Smooth muscle cell (in vitro differentiated cells): ENCODE measurements around the gene C4orf50. TPM values are rescaled to one million over a fixed set of nuclear protein-coding genes. Genes with fewer than 3 reads are reported as not detected.
"Not testable (repeated sequence)": the region's sequence is repeated elsewhere in the genome, so short reads cannot be mapped to it uniquely, and the experiment has no call there.

ENCODE experiments used
- DNase-seq: peaks from one replicate; lab custom pipeline; 2025; ENCODE audit not compliant: unreplicated experiment; lab: John Stamatoyannopoulos, UW
- H2AFZ ChIP-seq: fragments of 200-600 bp; sonication (generic); 2 replicates; pipeline ENCODE4 v1.6.0; 2016; ENCODE audit warnings: antibody characterized with exemption, low read depth, mild to moderate bottlenecking
- H3F3A ChIP-seq: fragments of 200-600 bp; sonication (generic); 2 replicates; pipeline ENCODE4 v1.6.0; 2017; ENCODE audit warnings: antibody characterized with exemption, low read depth
- H3K27ac ChIP-seq: fragments of 200-600 bp; sonication (generic); 2 replicates; pipeline ENCODE4 v1.5.1; 2016; ENCODE audit warnings: low read depth, mild to moderate bottlenecking
- H3K27me3 ChIP-seq: fragments of 200-600 bp; sonication (generic); 2 replicates; pipeline ENCODE4 v1.6.1; 2016; ENCODE audit warnings: low read depth, mild to moderate bottlenecking
- H3K36me3 ChIP-seq: fragments of 200-600 bp; sonication (generic); 2 replicates; pipeline ENCODE4 v1.5.1; 2016; ENCODE audit warnings: low read depth
- H3K4me1 ChIP-seq: fragments of 200-600 bp; sonication (generic); 2 replicates; pipeline ENCODE4 v1.5.1; 2016; ENCODE audit warnings: low read depth
- H3K4me2 ChIP-seq: fragments of 200-600 bp; sonication (generic); 2 replicates; pipeline ENCODE4 v1.6.0; 2016; ENCODE audit warnings: mild to moderate bottlenecking
- H3K4me3 ChIP-seq: fragments of 200-600 bp; sonication (generic); 2 replicates; pipeline ENCODE4 v1.5.1; 2016; ENCODE audit warnings: mild to moderate bottlenecking
- H3K79me2 ChIP-seq: fragments of 200-600 bp; sonication (generic); 2 replicates; pipeline ENCODE4 v1.6.0; 2016; ENCODE audit warnings: low read depth, mild to moderate bottlenecking
- H3K9ac ChIP-seq: fragments of 200-600 bp; sonication (generic); 2 replicates; pipeline ENCODE4 v1.6.0; 2016; ENCODE audit warnings: low read depth
- H3K9me3 ChIP-seq: fragments of 200-600 bp; sonication (generic); replicated peaks from 2 replicates; pipeline ENCODE4 v1.5.1; 2016; ENCODE audit warnings: low read depth
- H4K20me1 ChIP-seq: fragments of 200-600 bp; sonication (generic); 2 replicates; pipeline ENCODE4 v1.6.0; 2016; ENCODE audit warnings: low read depth
- WGBS: methylation state at CpG from one replicate; pipeline ENCODE4 v1.1.7; 2016; ENCODE audit warnings: low lambda C conversion rate; 5-methylcytosine and 5-hydroxymethylcytosine counted together
- polyA plus RNA-seq: library from polyadenylated mRNA; unstranded; fragments of >200 nt; fragmentation: Nextera tagmentation; extraction: Ambion mirVana; gene quantifications from 2 replicates; pipeline ENCODE4 v1.2.1, GENCODE V29; 2016
- total RNA-seq: library from RNA; depleted of rRNA; stranded (reverse); fragments of >200 nt; gene quantifications from 2 replicates; pipeline ENCODE4 v1.2.3, GENCODE V29; 2014
- TF ChIP-seq, protein P1 (sequence below): fragments of 200-600 bp; sonication (generic); IDR thresholded peaks from 2 replicates; pipeline ENCODE4 v1.5.1; 2017; ENCODE audit warnings: borderline replicate concordance, mild to moderate bottlenecking, antibody characterized with exemption; ENCODE audit not compliant: insufficient read depth, poor library complexity, severe bottlenecking

The C4orf50 gene
- total and polyA plus RNA-seq, 2 experiments from 2014 or later, result not detected

DNA sequence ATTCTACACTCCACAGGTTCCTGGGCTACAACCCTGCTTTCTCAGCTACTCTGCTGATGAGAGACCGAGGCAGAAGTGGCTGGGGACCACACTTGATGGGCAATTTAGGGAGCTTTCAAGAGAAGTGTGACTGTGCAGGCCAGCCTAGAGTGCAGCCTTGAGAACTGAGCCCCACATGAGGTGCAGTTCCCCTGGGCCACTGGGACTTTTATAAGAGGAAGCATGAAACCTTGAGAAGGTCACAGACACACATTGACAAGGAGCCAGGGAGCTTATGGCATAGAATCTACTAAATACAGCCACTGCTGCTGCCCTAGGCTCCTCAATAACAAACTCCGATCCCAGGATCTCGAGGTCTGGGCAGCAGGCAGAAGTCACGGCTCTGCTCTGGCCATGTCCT lies 13.1 kb downstream of the C4orf50 start:
- TF ChIP-seq, protein P1, sequence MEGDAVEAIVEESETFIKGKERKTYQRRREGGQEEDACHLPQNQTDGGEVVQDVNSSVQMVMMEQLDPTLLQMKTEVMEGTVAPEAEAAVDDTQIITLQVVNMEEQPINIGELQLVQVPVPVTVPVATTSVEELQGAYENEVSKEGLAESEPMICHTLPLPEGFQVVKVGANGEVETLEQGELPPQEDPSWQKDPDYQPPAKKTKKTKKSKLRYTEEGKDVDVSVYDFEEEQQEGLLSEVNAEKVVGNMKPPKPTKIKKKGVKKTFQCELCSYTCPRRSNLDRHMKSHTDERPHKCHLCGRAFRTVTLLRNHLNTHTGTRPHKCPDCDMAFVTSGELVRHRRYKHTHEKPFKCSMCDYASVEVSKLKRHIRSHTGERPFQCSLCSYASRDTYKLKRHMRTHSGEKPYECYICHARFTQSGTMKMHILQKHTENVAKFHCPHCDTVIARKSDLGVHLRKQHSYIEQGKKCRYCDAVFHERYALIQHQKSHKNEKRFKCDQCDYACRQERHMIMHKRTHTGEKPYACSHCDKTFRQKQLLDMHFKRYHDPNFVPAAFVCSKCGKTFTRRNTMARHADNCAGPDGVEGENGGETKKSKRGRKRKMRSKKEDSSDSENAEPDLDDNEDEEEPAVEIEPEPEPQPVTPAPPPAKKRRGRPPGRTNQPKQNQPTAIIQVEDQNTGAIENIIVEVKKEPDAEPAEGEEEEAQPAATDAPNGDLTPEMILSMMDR, result no peak
- H3F3A ChIP-seq, result no peaks in the 10 kb centered on the region
- H3K9me3 ChIP-seq, result no peaks in the 10 kb centered on the region
- WGBS, result 86% methylated on average over 4 of the region's 4 CpGs
- no peak overlapping the region for H2AFZ ChIP-seq
- H3K4me3 ChIP-seq, result no peak overlapping the region
- no peak overlapping the region for H3K27ac ChIP-seq
- no peak overlapping the region for H3K9ac ChIP-seq
- no peaks in the 10 kb centered on the region for H4K20me1 ChIP-seq
- no peak for DNase-seq
- H3K79me2 ChIP-seq, result no peaks in the 10 kb centered on the region
- no peaks in the 10 kb centered on the region for H3K36me3 ChIP-seq
- no peak overlapping the region for H3K4me2 ChIP-seq
- no peaks in the 10 kb centered on the region for H3K4me1 ChIP-seq
- H3K27me3 ChIP-seq, result peaks cover 59% of the 10 kb centered on the region

DNA sequence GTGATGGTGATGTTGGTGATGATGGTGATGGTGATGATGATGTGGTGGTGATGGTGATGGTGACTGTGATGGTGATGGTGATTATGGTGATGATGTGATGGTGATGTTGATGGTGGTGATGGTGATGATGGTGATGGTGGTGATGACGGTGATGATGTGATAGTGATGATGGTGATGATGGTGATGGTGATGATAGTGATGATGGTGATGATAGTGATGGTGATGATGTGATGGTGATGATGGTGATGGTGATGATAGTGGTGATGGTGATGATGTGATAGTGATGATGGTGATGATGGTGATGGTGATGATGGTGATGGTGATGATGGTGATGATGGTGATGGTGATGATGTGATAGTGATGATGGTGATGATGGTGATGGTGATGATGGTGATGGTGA lies 14.7 kb downstream of the C4orf50 start:
- 73% methylated on average over 1 of the region's 1 CpG for WGBS
- not testable (repeated sequence) for H4K20me1 ChIP-seq, H3K9ac ChIP-seq, H3F3A ChIP-seq, DNase-seq, H3K4me1 ChIP-seq, H3K36me3 ChIP-seq, H3K79me2 ChIP-seq, H3K4me2 ChIP-seq, H3K9me3 ChIP-seq, H3K4me3 ChIP-seq, H3K27ac ChIP-seq, H2AFZ ChIP-seq
- H3K27me3 ChIP-seq, result peaks cover 42% of the 10 kb centered on the region

DNA sequence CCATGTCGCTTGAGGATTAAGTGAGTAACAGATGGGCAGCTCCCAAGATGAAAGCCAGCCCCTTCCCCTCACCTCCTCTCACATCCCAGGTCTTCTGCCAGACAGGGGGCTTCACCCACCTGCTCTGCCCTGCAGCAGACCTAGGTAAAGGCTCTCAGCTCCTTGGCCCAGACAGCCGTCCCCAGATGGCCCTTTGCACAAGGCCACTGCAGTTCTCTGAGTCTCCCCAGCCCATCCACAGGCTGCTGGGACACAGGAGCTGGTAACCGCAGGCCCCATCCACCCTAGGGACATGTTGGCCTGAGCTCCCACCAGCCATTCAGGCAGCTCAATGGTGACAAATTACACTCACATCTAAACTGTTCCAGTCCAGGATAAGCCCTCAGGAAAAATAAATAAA lies 15.3 kb downstream of the C4orf50 start:
- peaks cover 36% of the 10 kb centered on the region for H3K27me3 ChIP-seq
- DNase-seq, result no peak
- H4K20me1 ChIP-seq, result no peaks in the 10 kb centered on the region
- WGBS, result 75% methylated on average over 3 of the region's 3 CpGs
- H3K4me1 ChIP-seq, result no peaks in the 10 kb centered on the region
- no peaks in the 10 kb centered on the region for H3F3A ChIP-seq
- H3K79me2 ChIP-seq, result no peaks in the 10 kb centered on the region
- no peak overlapping the region for H3K27ac ChIP-seq
- TF ChIP-seq, protein P1, result no peak
- H3K4me3 ChIP-seq, result no peak overlapping the region
- no peaks in the 10 kb centered on the region for H3K36me3 ChIP-seq
- no peak overlapping the region for H3K4me2 ChIP-seq
- H2AFZ ChIP-seq, result no peak overlapping the region
- H3K9ac ChIP-seq, result no peak overlapping the region
- no peaks in the 10 kb centered on the region for H3K9me3 ChIP-seq

DNA sequence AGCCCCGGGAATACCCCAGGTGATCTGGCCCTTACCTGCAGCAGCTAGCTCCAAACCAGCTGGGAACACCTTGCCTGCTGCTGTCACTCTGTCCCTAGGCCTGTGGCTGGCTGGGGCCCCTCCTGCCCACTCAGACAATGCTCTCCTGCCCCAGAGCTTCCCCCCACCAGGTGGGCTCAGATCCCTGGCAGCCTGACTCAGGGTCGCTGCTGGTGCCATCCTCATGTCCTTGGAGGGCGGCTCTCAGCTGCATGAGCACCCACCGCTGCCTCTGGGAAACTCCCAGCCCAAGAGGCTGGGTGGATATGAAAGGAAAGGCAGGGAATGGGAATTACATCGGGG lies 15.8 kb downstream of the C4orf50 start:
- peaks cover 31% of the 10 kb centered on the region for H3K27me3 ChIP-seq
- no peaks in the 10 kb centered on the region for H4K20me1 ChIP-seq
- 92% methylated on average over 5 of the region's 5 CpGs for WGBS
- no peaks in the 10 kb centered on the region for H3K4me1 ChIP-seq
- no peaks in the 10 kb centered on the region for H3K79me2 ChIP-seq
- H3K27ac ChIP-seq, result no peak overlapping the region
- H2AFZ ChIP-seq, result no peak overlapping the region
- TF ChIP-seq, protein P1, result no peak
- no peak overlapping the region for H3K4me3 ChIP-seq
- H3K36me3 ChIP-seq, result no peaks in the 10 kb centered on the region
- no peak overlapping the region for H3K4me2 ChIP-seq
- H3K9ac ChIP-seq, result no peak overlapping the region
- no peaks in the 10 kb centered on the region for H3K9me3 ChIP-seq
- no peak for DNase-seq
- no peaks in the 10 kb centered on the region for H3F3A ChIP-seq
